ENCODE measurements around the gene PSME3IP1.
"Not testable (repeated sequence)": the region's sequence is repeated elsewhere in the genome, so short reads cannot be mapped to it uniquely, and the experiment has no call there.

The PSME3IP1 gene

GRCh38 chr16:57196753-57197152, 10.9 kb upstream of the PSME3IP1 start:
- no peak for DNase-seq (ENCODE audit: low read depth in 2 of 2)

- no peak for DNase-seq (ENCODE audit: low read depth in 2 of 2)
These were observed 10.4 kb upstream of the PSME3IP1 start for GRCh38 chr16:57196286-57196685.

GRCh38 chr16:57194512-57194911, 8.7 kb upstream of the PSME3IP1 start:
- DNase-seq (ENCODE audit: low read depth in 2 of 2), result no peak

GRCh38 chr16:57192720-57193486, 7.1 kb upstream of the PSME3IP1 start:
- DNase-seq (ENCODE audit: low read depth in 2 of 2), result no peak

GRCh38 chr16:57192146-57192545, 6.3 kb upstream of the PSME3IP1 start:
- no peak for DNase-seq (ENCODE audit: low read depth in 2 of 2)

- DNase-seq (ENCODE audit: low read depth in 2 of 2), result no peak
These were observed 5.3 kb upstream of the PSME3IP1 start for GRCh38 chr16:57191056-57191571.

- DNase-seq (ENCODE audit: low read depth in 2 of 2), result no peak
These were observed 4.3 kb upstream of the PSME3IP1 start for GRCh38 chr16:57190136-57190535.

GRCh38 chr16:57189527-57189926, 3.7 kb upstream of the PSME3IP1 start:
- DNase-seq (ENCODE audit: low read depth in 2 of 2), result not testable (repeated sequence)

GRCh38 chr16:57188711-57189002, 2.8 kb upstream of the PSME3IP1 start:
- no peak for DNase-seq (ENCODE audit: low read depth in 2 of 2)

- not testable (repeated sequence) for DNase-seq (ENCODE audit: low read depth in 2 of 2)
These were observed 2.3 kb upstream of the PSME3IP1 start for GRCh38 chr16:57187902-57188710.

GRCh38 chr16:57186872-57187854, 1.3 kb upstream of the PSME3IP1 start:
- peak in 1 of 2 experiments; percentile 2 for DNase-seq (ENCODE audit: low read depth in 2 of 2)

GRCh38 chr16:57185446-57185944, 344 bp downstream of the PSME3IP1 start:
- DNase-seq (ENCODE audit: low read depth in 2 of 2), result peak; percentile 1 to 5

GRCh38 chr16:57184887-57185445, 873 bp downstream of the PSME3IP1 start:
- no peak for DNase-seq (ENCODE audit: low read depth in 2 of 2)

- DNase-seq (ENCODE audit: low read depth in 2 of 2), result no peak
These were observed 1.7 kb downstream of the PSME3IP1 start for GRCh38 chr16:57184113-57184512.

- no peak for DNase-seq (ENCODE audit: low read depth in 2 of 2)
These were observed 6.5 kb downstream of the PSME3IP1 start for GRCh38 chr16:57179215-57179828.

GRCh38 chr16:57178793-57179212, 7.0 kb downstream of the PSME3IP1 start:
- DNase-seq (ENCODE audit: low read depth in 2 of 2), result no peak

GRCh38 chr16:57178196-57178595, 7.6 kb downstream of the PSME3IP1 start:
- DNase-seq (ENCODE audit: low read depth in 2 of 2), result no peak

GRCh38 chr16:57175896-57176295, 9.9 kb downstream of the PSME3IP1 start:
- no peak for DNase-seq (ENCODE audit: low read depth in 2 of 2)

GRCh38 chr16:57172721-57173290, 13.0 kb downstream of the PSME3IP1 start:
- no peak for DNase-seq (ENCODE audit: low read depth in 2 of 2)

- DNase-seq (ENCODE audit: low read depth in 2 of 2), result no peak
These were observed 16.5 kb downstream of the PSME3IP1 start for GRCh38 chr16:57169327-57169726.

Data from stimulated activated CD4-positive, alpha-beta T cell treated with anti-CD3 and anti-CD28 coated beads, Interleukin-12 subunit alpha, Interleukin-12 subunit beta, amount 100 ng/mL, for 24 hours (primary cell).